ENCODE data around the gene SORCS3. TPM values are rescaled to one million over a fixed set of nuclear protein-coding genes. Genes with fewer than 3 reads are reported as not detected.

Gene SORCS3
- polyA plus RNA-seq, 3 donors from 2014 or later = not detected

DNA sequence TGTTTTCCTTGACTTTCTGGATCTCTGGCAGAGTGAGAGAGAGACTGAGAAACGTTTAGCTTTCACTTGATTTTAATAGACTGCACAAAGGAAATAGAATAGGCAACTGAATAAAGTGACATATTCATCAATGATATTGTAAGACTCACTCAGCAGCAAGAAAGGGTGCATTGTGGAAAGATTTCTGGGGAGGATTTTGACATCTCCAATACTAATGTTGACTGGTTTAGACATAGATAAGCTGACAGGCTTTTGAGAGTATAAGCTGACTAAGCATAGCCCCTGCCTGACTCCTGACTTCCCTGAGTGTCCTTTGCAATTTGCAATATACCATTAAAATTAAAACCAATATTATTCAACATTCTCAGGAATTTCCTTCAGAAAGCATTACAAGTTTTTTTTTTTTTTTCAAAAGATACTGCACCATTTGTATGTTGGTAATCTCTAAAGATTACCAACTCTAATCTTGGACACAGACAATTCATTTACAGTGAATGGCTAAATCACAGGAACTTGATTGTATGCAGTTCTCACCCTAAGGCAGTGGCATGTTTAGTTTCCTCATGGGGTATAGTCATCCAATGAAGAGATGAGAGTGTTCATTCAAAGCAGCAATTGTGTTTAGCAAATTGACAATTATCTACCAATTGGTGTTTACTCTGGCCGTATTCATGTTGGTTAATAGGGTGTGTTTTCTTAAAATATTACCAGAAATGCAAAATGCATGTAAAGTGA lies 325.6 kb downstream of the SORCS3 start:
- Mint-ChIP-seq H3K4me3 (no peak overlapping the region), H3K36me3 (peaks cover 0 to 3% (median 0%) of the 10 kb centered on the region in 3 donors)

DNA sequence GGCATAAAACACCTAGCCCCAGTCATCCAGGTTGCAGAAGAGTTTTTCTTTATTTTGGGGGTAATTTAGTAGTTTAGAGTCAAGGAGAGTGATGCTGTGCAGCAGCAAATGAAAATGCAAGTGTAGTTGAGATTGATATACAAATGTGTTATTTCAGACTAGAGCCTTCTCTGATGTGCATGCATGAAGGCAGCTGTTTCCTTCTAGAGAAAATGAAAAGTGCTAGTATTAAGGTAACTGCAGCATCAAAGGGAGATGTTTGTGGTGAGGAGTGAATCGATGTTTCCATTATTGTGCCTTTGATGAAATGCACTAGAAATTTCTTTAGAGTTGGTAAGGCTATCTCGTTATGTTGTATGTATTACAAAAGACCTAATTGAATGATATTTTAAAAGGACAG lies 339.3 kb downstream of the SORCS3 start:
- H3K4me1 Mint-ChIP-seq = no peaks in the 10 kb centered on the region
- no peaks in the 10 kb centered on the region for H3K36me3 Mint-ChIP-seq
- H3K9me3 Mint-ChIP-seq = peaks cover 0 to 2% (median 0%) of the 10 kb centered on the region in 6 donors
- H3K27ac Mint-ChIP-seq = no peak overlapping the region
- peaks cover 0 to 2% (median 0%) of the 10 kb centered on the region in 3 donors for H3K27me3 Mint-ChIP-seq (ENCODE audit: low read depth in 3 of 3)
- no peak overlapping the region for H3K4me3 Mint-ChIP-seq
- no peak for DNase-seq

More for the DNA sequence above, 325.6 kb downstream of the SORCS3 start:
- no peak for DNase-seq
- H3K27me3 Mint-ChIP-seq (ENCODE audit: low read depth in 3 of 3) = peaks cover 0 to 2% (median 0%) of the 10 kb centered on the region in 3 donors
- H3K4me1 Mint-ChIP-seq = no peaks in the 10 kb centered on the region
- peaks cover 0 to 3% (median 2%) of the 10 kb centered on the region in 6 donors for H3K9me3 Mint-ChIP-seq
- H3K27ac Mint-ChIP-seq = no peak overlapping the region

DNA sequence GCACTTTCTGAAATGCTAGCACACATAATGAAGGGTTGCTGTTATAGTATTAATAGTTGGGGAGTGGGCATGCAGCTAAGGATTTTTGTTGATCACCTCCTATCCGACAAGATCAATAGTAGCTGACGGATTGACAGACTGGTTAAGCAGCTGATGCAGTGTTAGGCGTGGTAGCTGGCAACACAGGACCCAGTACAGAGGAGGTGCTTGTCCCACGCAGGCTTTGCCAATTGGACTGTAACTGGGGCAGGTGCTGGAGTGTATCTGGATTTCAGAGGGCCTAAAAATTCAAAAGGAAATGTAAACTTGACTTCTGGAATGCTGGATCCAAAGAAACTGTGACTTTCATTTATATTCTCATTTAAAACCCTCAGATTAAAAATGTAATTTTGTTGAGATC lies 340.9 kb downstream of the SORCS3 start:
- no peaks in the 10 kb centered on the region for H3K4me1 Mint-ChIP-seq
- H3K4me3 Mint-ChIP-seq = no peak overlapping the region
- DNase-seq = no peak
- H3K9me3 Mint-ChIP-seq = peaks cover 0 to 3% (median 0%) of the 10 kb centered on the region in 6 donors
- H3K27me3 Mint-ChIP-seq (ENCODE audit: low read depth in 3 of 3) = peaks cover 0 to 2% (median 0%) of the 10 kb centered on the region in 3 donors
- H3K27ac Mint-ChIP-seq = no peak overlapping the region
- H3K36me3 Mint-ChIP-seq = no peaks in the 10 kb centered on the region

DNA sequence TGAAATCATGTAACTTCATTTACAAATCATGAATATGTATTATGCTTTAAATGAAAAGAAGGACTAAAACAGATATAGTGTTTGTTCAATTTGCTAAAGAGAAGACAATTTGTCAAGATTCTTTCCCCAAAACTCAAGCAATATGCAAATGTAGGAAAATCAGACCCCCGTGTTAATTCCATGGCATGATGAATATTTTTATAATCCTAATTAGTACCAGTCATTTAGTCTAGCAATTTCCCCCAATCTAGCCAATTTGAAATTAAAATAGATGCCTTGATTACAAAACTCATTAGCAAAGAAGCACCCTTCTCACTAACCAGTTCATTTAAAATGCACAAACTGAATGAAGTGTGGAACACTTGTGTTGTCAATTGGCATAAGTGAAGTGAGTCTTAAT lies 347.6 kb downstream of the SORCS3 start:
- no peaks in the 10 kb centered on the region for H3K4me1 Mint-ChIP-seq
- H3K27me3 Mint-ChIP-seq (ENCODE audit: low read depth in 3 of 3) = peaks cover 0 to 2% (median 0%) of the 10 kb centered on the region in 3 donors
- H3K36me3 Mint-ChIP-seq = no peaks in the 10 kb centered on the region
- DNase-seq = no peak
- H3K9me3 Mint-ChIP-seq = peaks cover 0 to 9% (median 0%) of the 10 kb centered on the region in 6 donors
- no peak overlapping the region for H3K4me3 Mint-ChIP-seq
- no peak overlapping the region for H3K27ac Mint-ChIP-seq

DNA sequence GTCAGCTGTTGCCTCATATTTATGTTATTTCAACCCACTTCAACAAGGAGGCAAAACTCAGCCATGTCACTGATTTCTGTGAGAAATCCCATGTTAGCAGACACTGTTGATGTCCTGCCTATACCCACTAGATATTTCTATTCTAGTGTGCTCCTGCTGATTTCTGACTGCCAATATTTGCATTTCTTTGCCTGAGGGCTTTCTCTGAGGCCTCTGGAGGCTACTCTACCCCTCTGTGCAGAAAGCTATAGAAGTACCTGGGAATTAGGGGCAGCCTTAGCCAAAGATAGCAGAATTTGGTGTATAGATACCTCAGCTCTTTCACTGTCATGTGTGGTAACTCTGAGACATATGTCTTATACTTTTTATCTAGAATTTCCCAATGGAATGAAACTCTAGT lies 348.8 kb downstream of the SORCS3 start:
- H3K36me3 Mint-ChIP-seq = no peaks in the 10 kb centered on the region
- H3K4me3 Mint-ChIP-seq = no peak overlapping the region
- peaks cover 0 to 2% (median 0%) of the 10 kb centered on the region in 3 donors for H3K27me3 Mint-ChIP-seq (ENCODE audit: low read depth in 3 of 3)
- H3K4me1 Mint-ChIP-seq = no peaks in the 10 kb centered on the region
- DNase-seq = no peak
- no peak overlapping the region for H3K27ac Mint-ChIP-seq
- H3K9me3 Mint-ChIP-seq = peaks cover 0 to 9% (median 0%) of the 10 kb centered on the region in 6 donors

DNA sequence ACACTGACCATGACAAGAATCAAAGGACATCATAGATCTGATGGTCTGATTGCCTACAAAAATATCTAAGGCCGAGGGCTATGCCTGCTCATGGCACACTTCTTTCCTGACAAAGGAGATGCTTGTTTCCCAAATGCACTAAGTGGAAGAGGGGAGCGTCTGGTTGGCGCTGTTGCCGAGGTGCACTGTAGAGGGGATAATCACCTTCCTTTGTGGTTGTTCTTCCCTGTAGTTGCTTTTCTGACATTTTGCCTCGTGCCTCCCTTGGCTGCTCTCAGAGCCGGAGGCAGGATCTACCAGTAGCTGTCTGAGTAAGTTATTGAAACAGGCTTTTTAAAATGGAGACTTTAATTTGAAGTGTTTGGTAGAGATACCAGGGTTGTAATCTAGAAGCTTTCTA lies 352.0 kb downstream of the SORCS3 start:
- Mint-ChIP-seq H3K4me1 (no peaks in the 10 kb centered on the region), H3K27ac (no peak overlapping the region), H3K36me3 (no peaks in the 10 kb centered on the region), H3K4me3 (no peak overlapping the region), H3K27me3 (ENCODE audit: low read depth in 3 of 3) (peaks cover 0 to 4% (median 0%) of the 10 kb centered on the region in 3 donors), H3K9me3 (peaks cover 0 to 11% (median 1%) of the 10 kb centered on the region in 6 donors)
- DNase-seq = no peak

DNA sequence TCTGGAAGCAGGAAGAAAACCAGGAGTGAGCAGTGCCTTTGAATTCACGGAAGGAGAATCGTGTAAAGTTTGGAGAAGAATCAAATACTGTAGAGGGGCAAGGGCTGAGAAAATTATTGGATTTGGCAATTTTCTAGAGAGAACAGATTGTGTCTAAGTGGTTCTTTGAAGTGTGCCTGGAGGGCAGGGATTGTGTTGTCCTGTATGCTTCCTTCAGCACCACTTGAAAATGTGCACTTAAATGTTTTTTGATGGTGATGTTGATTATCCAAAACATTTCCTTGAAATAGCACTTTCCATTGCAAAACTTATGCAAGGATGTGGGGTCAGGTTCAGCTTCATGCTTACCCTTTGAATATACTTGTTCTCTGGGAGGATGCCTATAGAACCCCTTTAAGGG lies 360.2 kb downstream of the SORCS3 start:
- H3K4me1 Mint-ChIP-seq = no peaks in the 10 kb centered on the region
- no peak overlapping the region for H3K4me3 Mint-ChIP-seq
- no peak for DNase-seq
- H3K27ac Mint-ChIP-seq = no peak overlapping the region
- H3K9me3 Mint-ChIP-seq = peaks cover 0 to 6% (median 2%) of the 10 kb centered on the region in 6 donors
- peaks cover 0 to 6% (median 3%) of the 10 kb centered on the region in 3 donors for H3K27me3 Mint-ChIP-seq (ENCODE audit: low read depth in 3 of 3)
- no peaks in the 10 kb centered on the region for H3K36me3 Mint-ChIP-seq

DNA sequence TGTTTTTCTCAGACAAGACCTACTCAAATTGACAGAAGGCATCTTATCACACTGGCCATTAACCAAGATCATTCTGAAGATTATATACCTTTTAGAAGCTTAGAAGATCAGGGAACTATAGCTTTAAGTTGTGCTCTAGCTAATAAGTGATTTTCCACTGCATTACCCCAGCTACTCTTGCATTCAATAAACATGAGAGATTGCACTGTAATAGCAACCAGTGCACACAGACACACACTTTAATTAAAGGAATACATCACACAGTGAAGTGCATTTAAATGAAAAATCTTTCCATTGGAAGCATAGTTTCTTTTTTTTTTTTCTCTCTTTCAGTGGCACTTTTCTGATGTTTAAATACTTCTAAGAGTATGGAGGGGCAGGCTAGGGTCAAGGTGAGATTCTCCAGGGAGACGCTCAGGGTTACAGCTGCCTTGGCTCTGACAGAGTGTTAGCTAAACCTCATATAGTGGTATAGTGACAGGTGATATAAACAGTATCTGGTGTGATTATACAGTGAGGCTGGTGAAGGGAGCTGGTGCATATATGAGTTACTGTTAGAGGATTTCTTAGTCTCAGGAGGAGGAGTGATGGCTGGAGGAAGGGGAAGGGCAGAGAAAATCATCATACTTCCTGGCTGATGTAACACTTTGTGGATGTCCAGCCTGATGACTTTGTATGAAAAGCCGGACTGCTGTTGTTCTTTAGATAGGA lies 369.5 kb downstream of the SORCS3 start:
- DNase-seq = no peak
- Mint-ChIP-seq H3K4me3 (no peak overlapping the region), H3K27ac (no peak overlapping the region), H3K9me3 (peaks cover 0 to 10% (median 0%) of the 10 kb centered on the region in 6 donors), H3K4me1 (no peaks in the 10 kb centered on the region), H3K36me3 (no peaks in the 10 kb centered on the region), H3K27me3 (ENCODE audit: low read depth in 3 of 3) (peaks cover 0 to 2% (median 2%) of the 10 kb centered on the region in 3 donors)

DNA sequence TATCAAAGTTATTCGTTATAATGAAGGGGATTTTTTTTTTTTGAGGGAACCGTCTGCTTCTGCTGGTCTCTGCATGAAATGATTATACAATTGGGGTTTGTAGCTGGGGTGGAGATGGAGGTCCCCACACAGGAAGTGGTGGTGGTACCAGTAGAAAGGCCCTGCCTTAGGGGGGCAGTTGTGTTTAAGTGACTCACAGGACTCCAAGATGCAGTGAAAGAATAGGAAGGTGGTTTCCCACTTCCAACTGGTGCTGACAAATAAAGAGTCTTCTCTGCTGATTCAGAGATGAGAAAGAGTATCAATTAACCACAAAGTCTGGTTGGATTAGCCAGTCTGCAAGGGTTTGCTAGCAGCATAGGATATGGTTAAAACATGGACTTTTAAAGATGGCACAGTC lies 376.0 kb downstream of the SORCS3 start:
- no peaks in the 10 kb centered on the region for H3K4me1 Mint-ChIP-seq
- H3K4me3 Mint-ChIP-seq = no peak overlapping the region

DNA sequence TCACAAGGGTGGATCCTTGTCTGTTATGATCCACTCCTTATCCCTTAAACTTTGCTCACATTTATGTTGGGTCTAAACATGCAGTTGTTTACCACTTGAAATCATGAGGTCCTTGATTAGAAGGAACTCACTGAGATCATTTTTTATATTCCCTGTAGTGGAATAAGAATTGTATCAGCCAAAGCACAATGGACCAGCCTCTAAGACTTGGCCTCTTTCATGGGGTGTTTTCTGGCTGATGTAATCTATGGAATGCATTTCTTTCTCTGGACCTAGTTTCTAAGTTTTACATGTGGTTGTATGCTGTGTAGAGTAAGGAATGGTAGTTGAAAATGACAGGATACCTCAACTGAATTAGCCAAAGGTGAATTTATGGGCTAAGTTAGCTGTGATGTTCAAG lies 376.6 kb downstream of the SORCS3 start:
- no peak overlapping the region for H3K4me3 Mint-ChIP-seq
- H3K27me3 Mint-ChIP-seq (ENCODE audit: low read depth in 3 of 3) = peaks cover 0 to 6% (median 0%) of the 10 kb centered on the region in 3 donors
- no peak for DNase-seq
- H3K36me3 Mint-ChIP-seq = no peaks in the 10 kb centered on the region
- H3K9me3 Mint-ChIP-seq = peaks cover 0 to 3% (median 0%) of the 10 kb centered on the region in 6 donors
- H3K27ac Mint-ChIP-seq = no peak overlapping the region
- H3K4me1 Mint-ChIP-seq = no peaks in the 10 kb centered on the region

More for the DNA sequence above, 376.0 kb downstream of the SORCS3 start:
- peaks cover 0 to 3% (median 0%) of the 10 kb centered on the region in 6 donors for H3K9me3 Mint-ChIP-seq
- no peak overlapping the region for H3K27ac Mint-ChIP-seq
- peaks cover 0 to 6% (median 0%) of the 10 kb centered on the region in 3 donors for H3K27me3 Mint-ChIP-seq (ENCODE audit: low read depth in 3 of 3)
- H3K36me3 Mint-ChIP-seq = no peaks in the 10 kb centered on the region
- DNase-seq = no peak

DNA sequence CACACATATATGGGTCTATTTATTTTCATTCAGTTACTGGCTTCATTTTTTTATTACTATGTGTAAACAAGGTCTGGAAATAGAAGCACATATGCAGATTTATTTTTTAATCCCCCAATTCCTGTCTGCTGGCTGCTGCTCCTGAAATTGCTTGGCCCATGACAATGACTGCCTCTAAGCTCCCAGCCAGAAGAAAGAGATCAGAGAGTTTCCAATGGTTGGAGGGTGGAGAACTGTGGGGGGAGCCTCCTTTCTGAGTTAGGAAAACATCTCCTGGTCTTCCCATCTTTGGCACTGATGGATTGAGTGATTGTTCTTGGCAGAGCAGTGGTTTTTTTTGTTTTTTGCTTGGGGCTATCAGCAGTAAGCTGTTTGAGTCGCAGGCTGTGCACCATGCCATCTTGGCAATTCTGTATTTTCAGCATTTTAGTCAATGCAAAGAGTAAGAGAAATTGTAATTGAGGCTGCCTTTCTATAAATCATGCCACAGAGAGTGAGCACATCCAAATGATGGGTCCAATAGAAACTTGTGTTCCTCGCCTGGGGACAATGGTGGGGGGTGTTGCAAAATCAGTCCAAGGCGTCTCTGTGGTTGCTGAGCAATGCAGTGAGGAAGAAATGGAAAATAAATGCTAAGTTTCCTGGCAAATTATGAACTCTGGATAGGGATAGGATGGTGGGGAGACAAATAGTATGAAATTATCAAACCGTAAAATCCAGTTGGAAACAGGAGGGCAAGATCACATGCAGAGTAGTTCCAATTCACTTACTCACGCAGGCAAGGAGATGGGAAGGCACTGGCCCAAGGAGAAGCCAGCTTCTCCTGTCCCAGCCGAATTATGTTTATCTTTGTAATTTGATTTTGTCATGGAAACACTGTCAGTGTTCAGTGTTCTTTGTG lies 382.4 kb downstream of the SORCS3 start:
- no peaks in the 10 kb centered on the region for H3K4me1 Mint-ChIP-seq
- no peaks in the 10 kb centered on the region for H3K36me3 Mint-ChIP-seq
- peaks cover 0 to 5% (median 4%) of the 10 kb centered on the region in 3 donors for H3K27me3 Mint-ChIP-seq (ENCODE audit: low read depth in 3 of 3)
- peaks cover 0 to 2% (median 0%) of the 10 kb centered on the region in 6 donors for H3K9me3 Mint-ChIP-seq
- no peak overlapping the region for H3K27ac Mint-ChIP-seq
- no peak overlapping the region for H3K4me3 Mint-ChIP-seq
- no peak for DNase-seq

DNA sequence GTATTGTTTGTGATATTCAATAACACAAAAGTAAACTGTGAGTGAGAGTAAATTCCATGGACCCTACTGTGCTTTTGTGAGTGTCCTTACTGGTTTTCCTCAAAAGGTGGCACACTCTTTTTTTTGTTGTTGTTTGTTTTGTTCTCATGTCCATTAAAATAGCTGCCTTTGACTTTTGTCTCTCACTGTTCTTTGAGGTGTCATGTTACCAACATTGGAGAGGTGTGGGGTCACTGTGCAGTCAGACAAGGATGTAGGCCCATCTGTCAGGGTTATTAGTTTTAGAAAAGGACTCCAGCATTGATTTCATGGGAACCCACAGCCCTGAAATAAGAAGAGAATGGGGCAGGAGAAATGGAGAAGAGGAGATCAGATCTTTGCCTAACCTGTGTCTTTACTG lies 383.1 kb downstream of the SORCS3 start:
- Mint-ChIP-seq H3K9me3 (peaks cover 0 to 2% (median 0%) of the 10 kb centered on the region in 6 donors), H3K4me1 (no peaks in the 10 kb centered on the region), H3K4me3 (no peak overlapping the region), H3K27me3 (ENCODE audit: low read depth in 3 of 3) (peaks cover 0 to 5% (median 4%) of the 10 kb centered on the region in 3 donors), H3K27ac (no peak overlapping the region), H3K36me3 (no peaks in the 10 kb centered on the region)
- DNase-seq = no peak

DNA sequence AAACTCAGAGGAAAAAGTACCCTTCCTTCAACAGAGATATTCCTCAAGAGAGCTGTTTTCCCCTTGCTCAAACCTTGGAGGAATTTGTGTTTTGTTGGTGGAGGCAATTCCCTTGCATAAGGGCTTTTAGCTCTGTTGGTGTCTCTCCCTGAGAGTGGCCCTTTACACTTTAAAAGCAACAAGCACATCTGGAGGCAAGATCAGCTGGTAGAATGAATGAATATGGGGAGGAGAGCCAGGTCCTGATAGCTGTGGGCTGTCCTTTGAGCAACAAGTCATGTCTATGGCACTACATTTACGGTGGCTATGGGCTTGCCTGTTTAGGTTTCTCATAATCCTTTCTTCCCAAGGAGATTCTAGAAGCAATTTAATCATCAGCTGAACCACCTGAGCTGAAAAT lies 384.0 kb downstream of the SORCS3 start:
- Mint-ChIP-seq H3K27me3 (ENCODE audit: low read depth in 3 of 3) (peaks cover 0 to 5% (median 4%) of the 10 kb centered on the region in 3 donors), H3K4me1 (no peaks in the 10 kb centered on the region), H3K4me3 (no peak overlapping the region), H3K27ac (no peak overlapping the region), H3K9me3 (peaks cover 0 to 2% (median under 1%) of the 10 kb centered on the region in 6 donors), H3K36me3 (no peaks in the 10 kb centered on the region)
- no peak for DNase-seq

Data from immature natural killer cell (primary cell).